Neural cell (in vitro differentiated cells): ENCODE results near the gene LTBP1. TPM values are rescaled to one million over a fixed set of nuclear protein-coding genes. Genes with fewer than 3 reads are reported as not detected.

Experiments
- H2AFZ ChIP-seq: fragments of 200-600, 300-800 bp; sonication (generic), shearing (Covaris generic); 2 replicates; pipeline ENCODE4 v1.6.0; 2014; ENCODE audit warnings: low read depth, mild to moderate bottlenecking, antibody characterized with exemption, low read length, moderate library complexity
- H3F3A ChIP-seq: fragments of 200-600 bp; shearing (Covaris generic); 2 replicates; pipeline ENCODE4 v1.6.1; 2016; ENCODE audit warnings: mild to moderate bottlenecking, moderate library complexity, mixed read lengths, antibody characterized with exemption, low read length; ENCODE audit not compliant: insufficient read depth, poor library complexity, severe bottlenecking
- H3K27ac ChIP-seq: fragments of 200-600, 300-800 bp; sonication (generic), shearing (Covaris generic); 2 replicates; pipeline ENCODE4 v1.5.1; 2014; ENCODE audit warnings: mild to moderate bottlenecking, low read length, moderate library complexity
- H3K27me3 ChIP-seq: fragments of 300-800, 200-600 bp; sonication (generic), shearing (Covaris generic); 2 replicates; pipeline ENCODE4 v1.6.0; 2014; ENCODE audit warnings: mild to moderate bottlenecking, low read depth, low read length, moderate library complexity; ENCODE audit not compliant: insufficient read depth
- H3K36me3 ChIP-seq: fragments of 300-800, 200-600 bp; sonication (generic), shearing (Covaris generic); 2 replicates; pipeline ENCODE4 v1.5.1; 2014; ENCODE audit warnings: mild to moderate bottlenecking, antibody characterized with exemption, low read length, moderate library complexity; ENCODE audit not compliant: insufficient read depth
- H3K4me2 ChIP-seq: fragments of 300-800, 200-600 bp; sonication (generic), shearing (Covaris generic); 2 replicates; pipeline ENCODE4 v1.6.0; 2014; ENCODE audit warnings: mild to moderate bottlenecking, low read length
- H3K4me3 ChIP-seq: fragments of 300-800, 200-600 bp; sonication (generic), shearing (Covaris generic); 2 replicates; pipeline ENCODE4 v1.5.1; 2014; ENCODE audit warnings: mild to moderate bottlenecking, low read length, moderate library complexity
- H3K79me2 ChIP-seq: fragments of 200-600 bp; shearing (Covaris generic); replicated peaks from 2 replicates; pipeline ENCODE4 v1.6.0; 2014; ENCODE audit warnings: mild to moderate bottlenecking, low read length, moderate library complexity; ENCODE audit not compliant: insufficient read depth
- H3K9ac ChIP-seq: fragments of 300-800, 200-600 bp; sonication (generic), shearing (Covaris generic); 2 replicates; pipeline ENCODE4 v1.6.1; 2016; ENCODE audit warnings: mild to moderate bottlenecking, low read length, mixed read lengths
- H3K9me2 ChIP-seq: fragments of 200-600 bp; shearing (Covaris generic); 2 replicates; pipeline ENCODE4 v1.6.1; 2016; ENCODE audit warnings: mild to moderate bottlenecking, low read length, mixed read lengths; ENCODE audit not compliant: insufficient read depth
- H3K9me3 ChIP-seq: fragments of 200-600, 300-800 bp; sonication (generic), shearing (Covaris generic); 2 replicates; pipeline ENCODE4 v1.6.1; 2016; ENCODE audit warnings: mild to moderate bottlenecking, mixed run types, low read length, moderate library complexity, mixed read lengths
- H4K20me1 ChIP-seq: fragments of 200-600 bp; shearing (Covaris generic); 2 replicates; pipeline ENCODE4 v1.6.1; 2016; ENCODE audit warnings: mild to moderate bottlenecking, mixed run types; ENCODE audit not compliant: insufficient read depth
- CTCF ChIP-seq: fragments of 450-650 bp; IDR thresholded peaks from 2 replicates; pipeline ENCODE4 v1.5.1; 2014; ENCODE audit warnings: antibody characterized with exemption, mild to moderate bottlenecking, moderate library complexity; ENCODE audit not compliant: poor library complexity, severe bottlenecking
- EP300 ChIP-seq: fragments of 450-650 bp; conservative IDR thresholded peaks from 2 replicates; pipeline ENCODE4 v1.6.1; 2014; ENCODE audit warnings: antibody characterized with exemption, mild to moderate bottlenecking, moderate library complexity; ENCODE audit not compliant: poor library complexity, severe bottlenecking
- EZH2 ChIP-seq: fragments of 200-600, 300-800 bp; shearing (Covaris generic), sonication (generic); IDR thresholded peaks from 2 replicates; pipeline ENCODE4 v1.6.1; 2014; ENCODE audit warnings: antibody characterized with exemption, low read length, borderline replicate concordance, mild to moderate bottlenecking; ENCODE audit not compliant: insufficient read depth, poor library complexity, severe bottlenecking
- MXI1 ChIP-seq: fragments of 450-650 bp; conservative IDR thresholded peaks from 2 replicates; pipeline ENCODE4 v1.6.1; 2014; ENCODE audit warnings: antibody characterized with exemption, mild to moderate bottlenecking; ENCODE audit not compliant: poor library complexity, severe bottlenecking
- POLR2AphosphoS5 ChIP-seq: IDR thresholded peaks from 2 replicates; pipeline ENCODE4 v1.6.1; 2012
- RAD21 ChIP-seq: fragments of 450-650 bp; conservative IDR thresholded peaks from 2 replicates; pipeline ENCODE4 v1.6.1; 2014; ENCODE audit warnings: antibody characterized with exemption, mild to moderate bottlenecking, moderate library complexity
- REST ChIP-seq: IDR thresholded peaks from 2 replicates; pipeline ENCODE4 v1.6.1; 2012; ENCODE audit warnings: borderline replicate concordance
- SMC3 ChIP-seq: fragments of 450-650 bp; conservative IDR thresholded peaks from 2 replicates; pipeline ENCODE4 v1.6.1; 2014; ENCODE audit warnings: antibody characterized with exemption, mild to moderate bottlenecking, moderate library complexity; ENCODE audit not compliant: poor library complexity
- polyA plus RNA-seq: library from polyadenylated mRNA; depleted of rRNA; stranded (reverse); fragments of >200 nt; gene quantifications from 2 replicates; pipeline ENCODE4 v1.2.3, GENCODE V29; 2014

The LTBP1 gene
- polyA plus RNA-seq, 1 donor from 2014 or later: 1.8 TPM

GRCh38 chr2:33059471-33060156, 112.9 kb downstream of the LTBP1 start:
- no peaks in the 10 kb centered on the region for H3K36me3 ChIP-seq
- H3F3A ChIP-seq: no peaks in the 10 kb centered on the region
- no peak overlapping the region for H3K27ac ChIP-seq
- H3K4me3 ChIP-seq: no peak overlapping the region
- H3K9me2 ChIP-seq: no peaks in the 10 kb centered on the region
- no peak overlapping the region for H2AFZ ChIP-seq
- no peaks in the 10 kb centered on the region for H3K79me2 ChIP-seq
- no peaks in the 10 kb centered on the region for H3K27me3 ChIP-seq
- TF ChIP-seq EZH2: no peak
- H4K20me1 ChIP-seq: no peaks in the 10 kb centered on the region
- no peak overlapping the region for H3K9ac ChIP-seq
- no peaks in the 10 kb centered on the region for H3K9me3 ChIP-seq
- no peak overlapping the region for H3K4me2 ChIP-seq

- Histone ChIP-seq H3K79me2 (no peaks in the 10 kb centered on the region), H3K4me3 (no peak overlapping the region), H3K27ac (no peak overlapping the region), H3F3A (no peaks in the 10 kb centered on the region), H3K9me3 (no peaks in the 10 kb centered on the region), H3K36me3 (no peaks in the 10 kb centered on the region), H3K27me3 (no peaks in the 10 kb centered on the region), H3K4me2 (no peak overlapping the region), H2AFZ (no peak overlapping the region), H3K9ac (no peak overlapping the region), H3K9me2 (no peaks in the 10 kb centered on the region), H4K20me1 (no peaks in the 10 kb centered on the region)
- TF ChIP-seq POLR2AphosphoS5 (no peak), EZH2 (no peak), MXI1 (no peak), EP300 (no peak), REST (no peak), SMC3 (no peak), CTCF (no peak)
Observed at GRCh38 chr2:33060405-33060804, 113.7 kb downstream of the LTBP1 start.

- no peak overlapping the region for H3K27ac ChIP-seq
- no peak overlapping the region for H3K4me3 ChIP-seq
- H3K36me3 ChIP-seq: no peaks in the 10 kb centered on the region
- H3K4me2 ChIP-seq: no peak overlapping the region
- no peaks in the 10 kb centered on the region for H4K20me1 ChIP-seq
- no peak overlapping the region for H2AFZ ChIP-seq
- no peaks in the 10 kb centered on the region for H3K27me3 ChIP-seq
- H3F3A ChIP-seq: no peaks in the 10 kb centered on the region
- no peak overlapping the region for H3K9ac ChIP-seq
- TF ChIP-seq EZH2 (no peak), EP300 (no peak), MXI1 (no peak), CTCF (no peak), POLR2AphosphoS5 (no peak), SMC3 (no peak), REST (no peak), RAD21 (no peak)
- H3K79me2 ChIP-seq: no peaks in the 10 kb centered on the region
- no peaks in the 10 kb centered on the region for H3K9me3 ChIP-seq
- no peaks in the 10 kb centered on the region for H3K9me2 ChIP-seq
Observed at GRCh38 chr2:33062665-33063250, 116.0 kb downstream of the LTBP1 start.
